ENCODE data around the gene ROMO1.

ROMO1 gene

GRCh38 chr20:35710884-35711587, 11.8 kb downstream of the ROMO1 start:
- TF ChIP-seq TEAD4 (IDR thresholded peaks at IDR 0.05) (no peak), YY1 (IDR thresholded peaks at IDR 0.05; ENCODE audit: low read depth) (no peak), TAF1 (IDR thresholded peaks at IDR 0.05; ENCODE audit: low read depth) (no peak), REST (IDR thresholded peaks at IDR 0.05; ENCODE audit: low read depth) (no peak), FOXM1 (IDR thresholded peaks at IDR 0.05; ENCODE audit: borderline replicate concordance, low read depth) (no peak), CREB1 (IDR thresholded peaks at IDR 0.05; ENCODE audit: low read depth) (no peak), NFIC (IDR thresholded peaks at IDR 0.05) (no peak), EGR1 (IDR thresholded peaks at IDR 0.05) (no peak), EP300 (IDR thresholded peaks at IDR 0.05; ENCODE audit: borderline replicate concordance) (no peak)

GRCh38 chr20:35711588-35712209, 12.5 kb downstream of the ROMO1 start:
- TF ChIP-seq TAF1 (IDR thresholded peaks at IDR 0.05; ENCODE audit: low read depth) (no peak), TEAD4 (IDR thresholded peaks at IDR 0.05) (no peak), CREB1 (IDR thresholded peaks at IDR 0.05; ENCODE audit: low read depth) (no peak), YY1 (IDR thresholded peaks at IDR 0.05; ENCODE audit: low read depth) (no peak), EP300 (IDR thresholded peaks at IDR 0.05; ENCODE audit: borderline replicate concordance) (no peak), CEBPB (IDR thresholded peaks at IDR 0.05) (no peak), TCF12 (IDR thresholded peaks at IDR 0.05; ENCODE audit: low read depth) (no peak), MAX (IDR thresholded peaks at IDR 0.05) (no peak), NFIC (IDR thresholded peaks at IDR 0.05) (no peak), EGR1 (IDR thresholded peaks at IDR 0.05) (no peak), USF1 (IDR thresholded peaks at IDR 0.05) (no peak), ZBTB7A (IDR thresholded peaks at IDR 0.05; ENCODE audit: low read depth) (no peak), RAD21 (IDR thresholded peaks at IDR 0.05; ENCODE audit: low read depth) (no peak), REST (IDR thresholded peaks at IDR 0.05; ENCODE audit: low read depth) (no peak), FOXM1 (IDR thresholded peaks at IDR 0.05; ENCODE audit: borderline replicate concordance, low read depth) (no peak)

- no peak for TF ChIP-seq EP300 (IDR thresholded peaks at IDR 0.05; ENCODE audit: borderline replicate concordance)
- TF ChIP-seq YY1 (IDR thresholded peaks at IDR 0.05; ENCODE audit: low read depth), result no peak
Measured at GRCh38 chr20:35714127-35714526, 14.9 kb downstream of the ROMO1 start.

- TF ChIP-seq EP300 (IDR thresholded peaks at IDR 0.05; ENCODE audit: borderline replicate concordance) (no peak), MAX (IDR thresholded peaks at IDR 0.05) (no peak), RAD21 (IDR thresholded peaks at IDR 0.05; ENCODE audit: low read depth) (no peak), YY1 (IDR thresholded peaks at IDR 0.05; ENCODE audit: low read depth) (no peak), USF1 (IDR thresholded peaks at IDR 0.05) (no peak), TEAD4 (IDR thresholded peaks at IDR 0.05) (no peak), ZBTB7A (IDR thresholded peaks at IDR 0.05; ENCODE audit: low read depth) (no peak), TCF12 (IDR thresholded peaks at IDR 0.05; ENCODE audit: low read depth) (no peak)
Measured at GRCh38 chr20:35715652-35716051, 16.4 kb downstream of the ROMO1 start.

GRCh38 chr20:35716330-35716729, 17.1 kb downstream of the ROMO1 start:
- TF ChIP-seq TCF12 (IDR thresholded peaks at IDR 0.05; ENCODE audit: low read depth), result no peak
- no peak for TF ChIP-seq REST (IDR thresholded peaks at IDR 0.05; ENCODE audit: low read depth)
- TF ChIP-seq ZBTB7A (IDR thresholded peaks at IDR 0.05; ENCODE audit: low read depth), result no peak
- no peak for TF ChIP-seq CREB1 (IDR thresholded peaks at IDR 0.05; ENCODE audit: low read depth)
- no peak for TF ChIP-seq FOXM1 (IDR thresholded peaks at IDR 0.05; ENCODE audit: borderline replicate concordance, low read depth)
- TF ChIP-seq RAD21 (IDR thresholded peaks at IDR 0.05; ENCODE audit: low read depth), result no peak
- TF ChIP-seq EGR1 (IDR thresholded peaks at IDR 0.05), result no peak
- TF ChIP-seq CEBPB (IDR thresholded peaks at IDR 0.05), result no peak
- TF ChIP-seq USF1 (IDR thresholded peaks at IDR 0.05), result no peak
- TF ChIP-seq TEAD4 (IDR thresholded peaks at IDR 0.05), result no peak
- TF ChIP-seq YY1 (IDR thresholded peaks at IDR 0.05; ENCODE audit: low read depth), result no peak
- TF ChIP-seq NFIC (IDR thresholded peaks at IDR 0.05), result no peak
- no peak for TF ChIP-seq EP300 (IDR thresholded peaks at IDR 0.05; ENCODE audit: borderline replicate concordance)
- no peak for TF ChIP-seq MAX (IDR thresholded peaks at IDR 0.05)
- TF ChIP-seq TAF1 (IDR thresholded peaks at IDR 0.05; ENCODE audit: low read depth), result no peak
